Daoy (cell line): ENCODE data around the gene KRT72. TPM values are rescaled to one million over a fixed set of nuclear protein-coding genes. Genes with fewer than 3 reads are reported as not detected.
A peak's percentile ranks its signal among the peaks of the same experiment; 100 is the strongest.
"Not testable (repeated sequence)": the region's sequence is repeated elsewhere in the genome, so short reads cannot be mapped to it uniquely, and the experiment has no call there.

Source experiments
- DNase-seq: peaks from one replicate; pipeline ENCODE4 v3.0.0-alpha.2; 2015; ENCODE audit warnings: low read depth
- total RNA-seq: library from RNA; depleted of rRNA; stranded (reverse); fragments of >200 nt; shearing (Covaris generic); gene quantifications from 2 replicates; pipeline ENCODE4 v1.2.3, GENCODE V29; 2014

Gene KRT72
- total RNA-seq, 1 experiment from 2014 or later = not detected

DNA sequence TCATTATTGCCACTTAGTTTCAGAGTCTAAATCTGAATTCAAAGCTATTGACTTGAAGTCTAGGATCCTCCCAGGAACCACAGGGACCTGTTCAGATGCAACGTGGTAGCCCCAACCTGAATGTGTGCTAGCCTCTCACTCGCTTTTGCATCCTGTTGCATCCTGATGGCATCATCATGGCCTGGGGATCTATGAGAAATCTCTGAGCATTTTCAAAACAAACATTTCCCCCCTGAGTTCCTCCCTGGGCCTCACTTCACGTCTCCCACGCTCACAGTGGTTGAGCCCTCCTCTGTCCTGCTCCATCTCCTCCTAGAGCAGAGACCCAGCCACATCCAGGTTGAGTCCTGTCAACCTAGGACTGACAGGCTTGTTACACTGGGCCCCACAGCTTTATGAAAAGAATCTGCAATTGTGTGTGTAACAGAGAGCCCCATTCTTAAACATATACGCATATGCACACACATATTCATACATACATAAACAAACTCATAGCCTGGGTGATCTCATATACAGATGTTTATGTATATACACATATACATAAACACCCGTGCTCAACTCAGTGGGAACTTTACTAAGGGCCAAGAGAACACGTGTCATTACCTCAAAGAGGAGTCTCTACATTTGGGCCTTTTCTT is 5.4 kb upstream of the KRT72 start:
- DNase-seq = no peak

DNA sequence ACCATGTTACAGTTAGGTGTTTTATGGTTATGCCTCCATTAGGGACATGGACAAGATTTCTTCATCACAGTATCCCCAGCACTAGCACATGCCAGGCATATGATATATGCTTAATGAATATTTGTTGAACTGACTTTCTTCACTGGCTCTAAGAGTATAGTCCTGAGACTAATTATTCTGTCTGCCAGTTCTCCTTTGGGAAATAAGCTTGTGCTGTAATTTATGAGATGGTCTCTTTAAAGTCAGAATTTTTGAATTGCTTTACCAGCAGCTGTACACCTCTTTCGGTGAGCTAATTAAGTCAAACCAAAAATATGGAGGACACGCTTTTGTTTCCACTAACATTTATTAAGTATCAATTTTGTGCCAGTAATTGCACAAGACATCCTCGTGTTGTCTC is 4.8 kb upstream of the KRT72 start:
- DNase-seq = no peak

DNA sequence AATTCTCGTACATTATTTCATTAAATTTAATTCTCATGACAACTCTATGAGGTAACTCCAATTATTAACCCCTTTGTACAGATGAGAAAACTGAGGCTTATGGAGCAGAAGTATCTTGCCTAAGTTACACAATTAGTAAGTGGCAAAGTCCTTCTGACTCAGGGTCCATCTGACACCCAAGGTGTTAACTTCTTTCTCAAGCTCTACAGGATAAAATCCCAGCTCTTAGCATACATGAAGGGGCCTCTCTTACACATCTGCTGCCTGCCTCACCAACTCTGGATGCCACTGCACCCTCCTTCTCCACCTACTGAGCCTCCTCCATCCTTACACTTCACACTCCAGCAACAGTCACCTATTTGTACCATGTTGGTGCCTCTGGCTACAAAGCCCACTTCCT is 4.3 kb upstream of the KRT72 start:
- no peak for DNase-seq

DNA sequence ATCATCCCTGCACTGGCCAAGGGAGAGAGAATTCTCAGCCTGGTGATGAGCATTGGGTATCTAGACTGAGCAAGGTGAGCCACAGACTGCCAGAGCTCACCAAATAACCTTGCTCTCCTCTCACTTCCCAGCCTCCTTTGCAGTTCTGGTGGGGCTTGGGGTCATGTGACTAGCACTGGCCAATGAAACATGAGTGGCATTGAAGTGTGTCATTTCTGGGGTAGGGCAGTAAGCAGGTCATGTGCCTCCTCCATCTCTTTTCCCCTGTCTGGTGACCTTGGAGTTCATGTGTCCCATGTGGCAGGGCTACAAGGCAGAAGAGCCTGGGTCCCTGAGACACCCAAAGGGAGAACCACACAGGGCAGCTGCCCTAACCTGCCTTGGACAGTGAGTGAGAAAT is 3.6 kb upstream of the KRT72 start:
- no peak for DNase-seq

DNA sequence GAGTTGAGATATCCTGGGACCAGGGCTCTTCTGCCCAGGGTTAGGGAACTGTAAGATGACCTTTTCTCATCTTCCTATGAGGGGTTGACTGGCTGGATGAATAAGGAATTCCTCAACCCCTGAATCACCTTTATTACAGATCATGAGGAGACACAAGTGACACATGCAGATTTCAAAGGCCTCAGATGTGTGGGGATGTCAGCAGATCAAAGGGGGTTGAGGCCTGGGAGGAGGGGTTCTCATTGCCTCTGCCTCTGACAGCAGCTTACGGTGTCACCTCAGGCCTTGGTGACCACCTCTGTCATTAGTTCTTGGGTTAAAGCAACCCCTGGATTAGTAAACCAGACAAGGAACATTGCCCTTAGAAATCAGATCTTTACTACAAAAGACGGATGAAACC is 2.1 kb upstream of the KRT72 start:
- no peak for DNase-seq

DNA sequence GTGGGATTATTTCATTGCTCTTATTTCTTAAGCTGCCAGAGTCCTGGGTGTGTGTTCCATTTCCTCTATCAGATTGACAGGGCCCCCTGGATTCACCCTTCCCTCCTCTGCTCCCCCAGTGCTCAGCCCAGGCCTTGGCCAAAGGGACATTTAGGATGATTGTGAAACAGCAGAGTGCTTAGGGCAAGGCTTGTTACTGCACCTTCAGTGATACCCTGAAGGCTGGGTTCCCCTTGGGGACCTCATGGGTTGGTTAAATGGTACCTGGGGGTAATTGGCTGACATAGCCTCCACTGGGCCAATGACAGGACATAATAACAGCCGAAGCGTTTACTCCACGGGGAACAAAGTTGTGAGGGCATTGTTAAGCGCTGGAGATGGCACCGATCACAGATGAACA is 1.3 kb upstream of the KRT72 start:
- DNase-seq = no peak

DNA sequence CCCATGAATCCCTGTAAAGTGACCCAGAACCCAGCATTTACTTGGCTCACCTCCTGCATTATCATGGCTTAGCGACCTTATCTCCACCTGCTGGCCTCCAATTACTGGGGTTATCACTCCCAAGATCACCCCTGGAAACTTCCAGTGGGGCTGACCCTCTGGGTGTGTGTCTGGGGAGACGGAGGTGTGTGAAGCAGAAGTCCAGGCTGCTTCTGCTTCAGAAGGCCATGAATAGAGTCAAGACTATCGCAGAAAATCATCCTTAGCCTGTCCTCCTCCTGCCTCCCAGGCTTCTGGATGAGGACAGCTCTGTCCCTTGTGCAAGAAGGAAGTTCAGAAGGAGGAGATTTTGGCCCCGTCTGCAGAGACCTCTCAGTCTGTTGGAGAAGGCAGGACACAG is 408 bp upstream of the KRT72 start:
- no peak for DNase-seq

DNA sequence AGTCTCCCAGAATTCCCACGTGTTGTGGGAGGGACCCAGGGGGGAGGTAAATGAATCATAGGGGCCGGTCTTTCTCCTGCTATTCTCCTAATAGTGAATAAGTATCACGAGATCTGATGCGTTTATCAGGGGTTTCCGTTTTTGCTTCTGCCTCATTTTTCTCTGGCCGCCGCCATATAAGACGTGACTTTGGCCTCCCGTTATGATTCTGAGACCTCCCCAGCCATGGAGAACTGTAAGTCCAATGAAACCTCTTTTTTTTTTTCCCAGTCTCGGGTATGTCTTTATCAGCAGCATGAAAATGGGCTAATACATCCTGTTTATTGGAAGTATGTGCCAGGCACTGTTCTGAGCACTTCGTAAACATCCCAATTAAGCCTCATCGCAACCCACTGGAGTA is 788 bp downstream of the KRT72 start:
- DNase-seq = no peak

DNA sequence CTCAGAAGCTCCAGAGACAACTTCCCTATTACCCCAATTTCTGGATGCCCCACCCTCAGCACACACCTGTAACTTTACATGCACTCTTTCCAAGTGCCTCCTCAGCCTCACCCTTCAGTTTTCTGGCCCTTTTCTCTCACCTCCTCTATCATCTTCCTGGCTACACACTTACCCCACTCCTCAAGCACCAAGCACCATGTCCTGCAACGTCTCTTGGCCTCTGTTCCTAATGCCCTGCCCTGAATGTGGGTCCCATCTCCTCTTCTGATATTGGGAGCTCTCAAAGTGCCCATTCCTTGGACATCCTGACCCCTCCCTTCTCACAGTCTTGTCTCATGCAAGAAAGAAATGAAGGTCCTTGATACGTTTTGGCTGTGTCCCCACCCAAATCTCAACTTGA is 1.2 kb downstream of the KRT72 start:
- DNase-seq = no peak

DNA sequence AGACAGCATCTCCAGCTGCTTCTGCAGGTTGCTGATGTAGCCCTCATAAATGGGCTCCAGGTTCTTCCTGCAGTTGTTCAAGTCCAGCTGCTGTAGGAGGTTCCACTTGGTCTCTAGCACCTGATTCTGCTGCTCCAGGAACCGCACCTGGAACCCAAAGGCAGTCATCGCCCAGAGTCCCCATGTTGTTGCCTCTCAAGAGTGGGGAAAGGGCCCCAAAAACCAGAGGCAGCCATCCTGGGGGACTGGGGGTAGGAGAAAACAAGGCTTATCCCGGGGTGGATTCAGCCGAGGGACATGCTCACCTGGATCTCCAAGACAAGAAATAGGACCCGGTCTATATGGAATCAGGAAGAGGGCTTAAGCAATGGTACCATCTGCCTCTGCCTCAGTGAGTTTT is 2.3 kb downstream of the KRT72 start:
- no peak for DNase-seq

DNA sequence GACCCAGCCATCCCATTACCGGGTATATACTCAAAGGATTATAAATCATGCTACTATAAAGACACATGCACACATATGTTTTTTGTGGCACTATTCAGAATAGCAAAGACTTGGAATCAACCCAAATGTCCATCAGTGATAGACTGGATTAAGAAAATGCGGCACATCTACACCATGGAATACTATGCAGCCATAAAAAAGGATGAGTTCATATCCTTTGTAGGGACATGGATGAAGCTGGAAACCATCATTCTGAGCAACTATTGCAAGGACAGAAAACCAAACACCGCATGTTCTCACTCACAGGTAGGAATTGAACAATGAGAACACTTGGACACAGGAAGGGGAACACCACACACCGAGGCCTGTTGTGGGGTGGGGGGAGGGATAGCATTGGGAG is 7.0 kb downstream of the KRT72 start:
- not testable (repeated sequence) for DNase-seq

DNA sequence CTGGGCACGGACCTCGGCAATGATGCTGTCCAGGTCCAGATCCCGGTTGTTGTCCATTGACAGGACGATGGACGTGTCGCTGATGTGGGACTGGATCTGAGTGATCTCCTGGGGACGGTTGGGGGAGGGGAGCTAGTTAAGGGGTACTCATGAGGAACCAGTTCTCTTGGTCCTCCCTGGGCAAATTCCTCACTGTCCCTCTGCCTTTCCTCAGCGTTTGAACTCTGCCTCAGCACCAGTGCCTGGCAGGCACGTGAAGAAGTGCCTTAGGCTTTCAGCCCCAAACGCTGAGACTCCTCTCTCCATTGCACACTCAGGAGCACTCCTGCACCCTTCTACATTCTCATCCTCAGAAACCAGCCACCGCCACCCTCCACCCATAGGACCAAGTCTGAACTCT is 9.7 kb downstream of the KRT72 start:
- DNase-seq = no peak

DNA sequence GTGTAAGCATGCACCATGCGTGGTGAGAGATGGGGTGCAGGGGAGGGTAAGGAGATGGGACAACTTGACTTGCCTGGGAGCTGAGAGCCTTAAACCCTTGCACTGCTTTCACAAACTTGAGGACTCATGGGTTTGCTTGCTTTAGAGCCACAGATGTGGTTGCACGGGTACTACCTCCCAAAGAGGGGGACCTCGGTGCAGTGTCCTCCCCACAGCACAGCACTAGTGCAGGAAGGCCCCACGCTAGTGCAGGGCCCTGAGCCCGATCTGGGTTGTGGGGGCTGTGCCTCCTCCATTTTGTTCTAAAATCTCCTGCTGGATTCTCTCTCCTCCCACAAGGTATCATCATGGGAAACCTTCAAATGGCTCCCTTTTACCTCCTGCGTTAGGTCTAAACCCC is 11.2 kb downstream of the KRT72 start:
- DNase-seq = no peak

DNA sequence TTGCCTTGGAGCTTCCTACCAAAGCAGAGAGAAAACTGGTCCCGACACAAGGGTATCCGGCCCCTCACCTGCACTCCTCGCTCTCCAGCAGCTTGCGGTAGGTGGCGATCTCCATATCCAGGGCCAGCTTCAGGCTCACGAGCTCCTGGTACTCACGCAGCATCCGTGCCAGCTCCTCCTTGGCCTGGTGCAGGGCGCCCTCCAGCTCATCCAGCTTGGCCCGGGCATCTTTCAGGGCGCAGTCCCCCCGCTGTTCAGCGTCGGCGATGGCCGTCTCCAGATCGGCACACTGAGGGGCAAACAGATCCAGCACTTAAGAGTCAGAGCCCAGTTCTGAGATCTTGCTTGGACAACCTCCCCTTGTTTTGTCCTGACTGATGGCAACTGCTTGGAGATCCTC is 13.7 kb downstream of the KRT72 start:
- no peak for DNase-seq

DNA sequence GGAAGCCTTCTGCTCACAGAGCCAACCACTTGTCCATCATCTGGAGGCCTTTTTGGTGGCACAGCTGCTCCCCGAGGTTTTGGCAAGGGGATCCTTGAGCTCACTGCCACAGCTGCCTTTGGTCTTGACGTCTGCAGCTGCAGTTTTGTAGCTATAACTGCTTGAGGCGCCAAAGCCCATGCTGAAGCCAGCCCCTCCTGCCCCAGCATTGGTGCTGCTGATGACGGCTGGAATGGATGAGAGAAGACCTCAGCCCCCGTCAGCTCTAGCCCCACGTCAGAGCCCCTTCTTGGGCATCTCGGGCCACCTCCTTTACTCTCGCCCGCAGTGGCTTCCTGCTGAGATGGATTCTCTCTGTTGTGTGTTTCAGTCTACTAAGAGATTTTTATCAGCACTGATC is 15.3 kb downstream of the KRT72 start:
- no peak for DNase-seq

DNA sequence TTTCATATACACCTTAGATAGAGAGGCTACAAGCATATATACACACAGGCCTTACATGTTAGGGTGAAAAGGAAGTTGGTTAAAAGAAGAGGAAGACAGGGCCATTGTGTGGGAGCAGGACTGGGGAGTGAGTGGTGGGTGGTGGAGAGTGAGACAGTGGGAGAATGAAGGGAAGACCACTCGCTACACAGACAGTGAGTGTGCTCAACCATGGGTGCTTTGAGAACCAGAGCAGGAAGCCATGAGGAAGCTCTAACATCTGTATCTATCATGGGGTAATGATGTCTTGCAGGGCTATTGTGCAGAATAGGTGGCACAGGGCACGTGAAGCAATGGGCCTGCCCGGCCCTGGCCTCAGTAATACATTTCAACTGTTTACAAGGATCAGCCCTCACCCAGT is 16.2 kb downstream of the KRT72 start:
- no peak for DNase-seq

DNA sequence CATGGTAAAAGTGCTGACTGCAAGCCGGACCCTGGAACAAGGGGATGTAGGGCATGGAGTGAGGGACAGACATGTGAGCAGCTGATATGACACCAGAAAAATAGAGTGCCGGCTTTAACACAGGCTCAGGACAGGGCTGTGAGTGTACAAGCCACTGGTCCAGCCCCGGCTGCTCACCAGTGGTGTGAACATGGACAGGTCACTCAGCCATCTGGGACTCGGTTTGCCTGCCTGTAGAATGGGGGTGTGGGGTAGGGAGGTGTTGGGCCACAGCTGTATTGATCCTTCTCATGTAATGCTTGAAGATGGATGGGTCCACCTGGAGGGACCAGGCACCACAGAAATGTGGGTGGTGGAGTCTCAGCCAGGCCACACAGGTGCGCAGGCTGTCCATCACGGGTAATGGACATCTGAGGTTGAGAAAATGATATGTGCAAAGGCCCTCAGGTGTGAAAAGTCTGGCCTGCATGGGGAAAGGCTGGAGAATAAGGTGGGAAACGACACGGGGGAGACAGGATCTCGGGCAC is 17.0 kb downstream of the KRT72 start:
- no peak for DNase-seq

DNA sequence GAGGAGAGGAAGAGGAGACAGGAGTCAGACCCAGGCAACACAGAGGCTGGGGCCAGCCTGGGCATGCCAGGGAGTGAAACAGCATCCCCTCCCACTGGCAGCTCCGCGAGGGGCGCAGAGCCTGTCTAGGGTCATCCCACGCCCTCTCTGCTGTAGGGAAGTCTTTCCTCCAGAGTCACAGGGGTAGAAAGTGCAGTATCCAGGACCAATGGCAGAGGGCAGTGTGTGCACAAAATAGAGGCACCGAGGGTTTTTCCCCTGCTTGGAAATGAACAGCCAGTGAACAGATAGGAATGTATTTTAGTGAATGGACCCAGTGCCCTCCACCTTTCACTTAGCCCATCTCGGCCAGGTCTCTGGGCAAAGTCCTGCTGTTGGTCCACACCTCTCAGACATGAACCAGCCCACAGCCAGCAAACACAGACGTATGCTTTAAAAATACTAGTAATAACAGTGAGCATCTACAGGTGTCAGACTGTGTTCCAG is 18.2 kb downstream of the KRT72 start:
- peak; percentile 72 for DNase-seq

DNA sequence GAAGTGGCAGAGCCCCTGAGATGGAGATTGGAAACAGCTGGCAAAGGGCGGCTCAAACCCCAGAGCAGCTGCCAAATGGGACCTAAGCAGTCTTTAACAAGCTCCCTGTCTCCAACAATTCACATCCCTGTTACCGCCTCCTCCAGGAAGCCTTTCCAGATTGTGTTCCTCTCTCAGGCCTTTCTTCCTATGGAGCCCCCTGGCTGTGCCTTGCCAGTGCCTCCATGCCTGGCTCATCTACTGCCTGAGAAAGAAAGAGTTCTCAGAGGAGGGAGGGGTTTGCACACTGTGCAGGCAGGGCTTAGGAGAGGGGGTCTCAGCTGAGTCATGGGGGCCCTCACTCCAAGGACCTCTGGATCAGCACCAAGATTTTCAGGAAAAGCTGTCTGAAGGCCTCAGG is 18.8 kb downstream of the KRT72 start:
- DNase-seq = no peak

DNA sequence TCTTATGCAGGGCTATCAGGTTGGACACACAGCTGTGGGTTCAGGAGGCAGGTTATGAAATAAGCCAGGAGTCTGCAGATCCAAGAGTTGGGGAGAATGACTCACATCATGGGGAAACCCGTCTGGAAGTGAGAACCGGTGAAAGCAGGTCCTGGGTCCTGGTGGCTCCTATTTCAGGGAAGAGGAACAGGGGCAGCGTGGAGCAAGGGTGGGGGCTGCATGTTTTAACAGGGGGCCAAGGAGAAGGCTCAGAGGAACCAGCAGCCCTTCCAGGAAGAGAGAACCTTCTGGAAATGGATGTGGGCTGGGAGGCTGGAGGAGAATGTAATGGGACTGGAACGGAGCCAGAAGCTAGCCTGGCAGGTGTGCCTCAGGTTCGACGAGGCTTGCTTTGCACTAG is 19.8 kb downstream of the KRT72 start:
- DNase-seq = peak; percentile 51

DNA sequence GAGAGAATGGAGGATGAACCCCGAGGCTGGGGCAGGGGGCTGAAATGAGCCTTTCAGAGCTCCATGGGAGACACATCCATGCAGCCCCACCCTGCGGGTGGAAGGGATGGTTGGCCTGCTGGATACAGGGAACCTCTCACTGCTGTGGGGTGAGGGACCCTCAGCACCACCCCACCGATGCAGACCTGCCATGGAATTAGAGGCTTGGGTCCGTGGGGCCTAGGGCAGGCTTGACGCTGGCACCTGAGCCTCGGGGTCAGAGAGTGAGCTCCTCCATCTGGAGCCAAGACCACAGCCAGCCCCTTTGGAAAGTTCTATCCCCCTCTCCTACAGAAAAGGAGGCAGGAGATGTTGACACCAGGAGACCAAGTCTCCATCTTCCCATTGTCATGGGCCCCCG is 20.2 kb downstream of the KRT72 start:
- no peak for DNase-seq

DNA sequence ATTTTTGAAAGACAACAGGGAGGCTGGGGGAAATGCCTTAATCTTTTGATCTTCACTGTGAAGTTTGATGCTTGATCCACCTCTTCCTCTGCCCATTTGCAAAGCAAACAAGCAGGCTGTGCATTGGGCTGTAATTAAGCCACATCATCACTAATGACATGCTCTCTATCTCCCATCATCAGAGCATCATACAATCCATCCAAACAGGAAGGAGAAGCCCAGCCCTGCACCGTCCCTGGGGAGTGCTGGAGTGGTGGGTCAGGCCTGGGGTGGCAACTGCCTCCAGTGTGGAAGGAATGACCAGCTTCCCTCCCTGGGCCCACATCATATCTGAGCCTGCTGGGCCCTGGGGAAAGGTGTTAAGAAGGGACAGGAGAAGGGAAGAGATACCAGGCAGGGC is 20.8 kb downstream of the KRT72 start:
- DNase-seq = no peak

DNA sequence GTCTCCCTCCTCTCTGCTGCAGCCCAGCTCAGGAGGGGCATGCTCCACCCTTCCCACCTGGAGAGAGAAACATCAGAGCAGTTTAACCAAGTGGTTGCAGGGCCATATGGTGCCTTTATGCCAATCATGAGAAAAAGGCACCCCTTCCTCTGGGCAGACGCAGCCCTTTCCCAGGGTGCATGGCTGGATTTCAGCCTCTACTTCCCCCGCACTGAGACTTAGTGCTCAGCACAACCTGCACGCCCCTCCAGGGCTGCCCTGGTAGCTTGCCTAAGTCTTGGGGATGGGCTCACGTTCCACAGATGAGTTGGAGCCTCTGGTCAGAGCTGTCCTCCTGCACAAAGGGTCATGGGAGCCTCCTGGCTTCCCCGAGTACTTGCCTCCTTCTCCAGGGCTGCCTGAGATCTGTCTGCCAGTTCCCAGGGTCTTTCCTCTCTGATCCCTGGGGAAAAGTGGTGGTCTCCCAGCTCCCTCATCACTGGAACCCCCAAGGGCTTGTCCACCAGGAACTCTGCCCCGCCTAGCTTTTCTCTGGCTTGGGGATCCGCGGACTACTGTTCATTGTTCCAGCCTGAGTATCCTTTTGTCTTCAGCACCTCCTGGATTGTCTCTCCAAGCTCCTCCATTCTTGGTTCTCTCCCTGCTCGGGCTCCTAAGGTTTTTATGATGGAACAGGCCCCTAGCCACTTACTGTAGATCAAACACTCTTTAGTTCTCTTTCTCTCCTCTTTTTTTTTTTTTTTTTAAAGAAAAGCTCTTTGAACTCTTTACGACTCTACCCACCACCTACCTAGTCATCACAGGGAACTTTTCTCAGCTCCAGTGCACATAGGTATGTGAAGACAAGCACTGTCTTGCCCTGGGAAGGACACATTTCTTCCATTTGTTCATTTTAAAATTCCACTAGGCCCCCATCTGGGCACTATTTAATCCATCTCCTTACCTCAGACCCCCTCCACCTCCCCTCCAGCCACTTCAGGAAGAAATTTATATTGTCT is 21.5 kb downstream of the KRT72 start:
- DNase-seq = no peak
